Panc1 (cell line): ENCODE measurements around the gene GJB6. TPM values are rescaled to one million over a fixed set of nuclear protein-coding genes. Genes with fewer than 3 reads are reported as not detected.

Experiments used
- ATAC-seq: fragments of 200-7000 bp; cut with Tn5 transposase; 2 replicates; pipeline ENCODE4 v1.9.1; 2020; ENCODE audit warnings: mild to moderate bottlenecking, moderate library complexity
- BruUV-seq: library from RNA; stranded (reverse); fragments of 400-500 nt; replicated peaks from 2 replicates; lab custom pipeline; 2021; lab: Mats Ljungman, UMichigan
- CTCF ChIA-PET: fragments of 300-600 bp; sonication (Branson Sonifier 250); formaldehyde crosslinking; loops from one replicate; lab custom pipeline; 2022; ENCODE audit warnings: antibody characterized with exemption; lab: Charles Lee
- POLR2A ChIA-PET: fragments of 300-600 bp; sonication (Branson Sonifier 250); formaldehyde crosslinking; loops from one replicate; lab custom pipeline; 2022; ENCODE audit warnings: antibody characterized with exemption; lab: Charles Lee
- DNase-seq: peaks from one replicate; pipeline ENCODE4 v3.0.0-alpha.2; 2010; ENCODE audit warnings: low read depth, low spot score
- H3K27ac ChIP-seq: 2 replicates; pipeline ENCODE4 v1.5.1; 2011; ENCODE audit warnings: mild to moderate bottlenecking, low read length, inconsistent platforms
- H3K27me3 ChIP-seq: fragments of 200-500 bp; sonication (Bioruptor generic); 2 replicates; pipeline ENCODE4 v1.6.0; 2014; ENCODE audit warnings: low read length, inconsistent platforms; ENCODE audit not compliant: control insufficient read depth, insufficient read depth
- H3K36me3 ChIP-seq: fragments of 200-500 bp; sonication (Bioruptor generic); 2 replicates; pipeline ENCODE4 v1.5.1; 2014; ENCODE audit warnings: inconsistent platforms, mild to moderate bottlenecking, low read length, moderate library complexity; ENCODE audit not compliant: control insufficient read depth, insufficient read depth
- H3K4me1 ChIP-seq: 2 replicates; pipeline ENCODE4 v1.5.1; 2011; ENCODE audit warnings: inconsistent platforms, mild to moderate bottlenecking, low read length, moderate library complexity; ENCODE audit not compliant: control insufficient read depth, insufficient read depth
- H3K4me3 ChIP-seq, 2 experiments: 2 replicates each; pipeline ENCODE4 v1.5.1; 2011 to 2012; ENCODE audit warnings: low read depth in 2 of 2, low read length in 2 of 2, mild to moderate bottlenecking in 2 of 2, inconsistent platforms in 1 of 2, moderate library complexity in 1 of 2
- H3K9me3 ChIP-seq: fragments of 200-500 bp; sonication (Bioruptor generic); 2 replicates; pipeline ENCODE4 v1.5.1; 2014; ENCODE audit warnings: low read depth, mild to moderate bottlenecking, inconsistent platforms, low read length, moderate library complexity; ENCODE audit not compliant: control insufficient read depth, insufficient read depth
- CTCF ChIP-seq: fragments of 450-650 bp; IDR thresholded peaks from 2 replicates; pipeline ENCODE4 v1.5.1; 2017; ENCODE audit warnings: mild to moderate bottlenecking
- POLR2AphosphoS5 ChIP-seq: IDR thresholded peaks from 2 replicates; pipeline ENCODE4 v1.6.1; 2012; ENCODE audit warnings: mild to moderate bottlenecking, low read depth, low read length, moderate library complexity
- REST ChIP-seq, 2 experiments: IDR thresholded peaks; 2 replicates each; pipeline ENCODE4 v1.6.1; 2011 to 2012; ENCODE audit warnings: low read depth in 2 of 2, control low read depth in 1 of 2, low read length in 1 of 2, mild to moderate bottlenecking in 1 of 2, moderate library complexity in 1 of 2; ENCODE audit not compliant: insufficient read depth in 1 of 2
- SIN3A ChIP-seq: IDR thresholded peaks from 2 replicates; pipeline ENCODE4 v1.6.1; 2012; ENCODE audit warnings: low read depth, mild to moderate bottlenecking, low read length, moderate library complexity, borderline replicate concordance; ENCODE audit not compliant: insufficient read depth
- TCF7L2 ChIP-seq: IDR thresholded peaks from 2 replicates; pipeline ENCODE4 v1.6.1; 2011; ENCODE audit warnings: mild to moderate bottlenecking, low read depth, low read length, inconsistent platforms
- in situ Hi-C: cut with HindIII; loops from 2 replicates; pipeline ENCODE4 v1.10.0; 2016; ENCODE audit warnings: low sequenced_read_pairs, low pct_unique_long_range_greater_than_20kb
- intact Hi-C: fragments of 100-400 bp; cut with micrococcal nuclease; formaldehyde crosslinking; loops from one replicate; pipeline ENCODE4 v1.10.0; 2022; ENCODE audit not compliant: unreplicated experiment
- total RNA-seq: library from RNA; stranded (reverse); gene quantifications from one replicate; pipeline ENCODE4 v1.2.1, GENCODE V29; 2021; ENCODE audit not compliant: unreplicated experiment

The GJB6 gene
- total RNA-seq, 1 experiment from 2014 or later = 6.3 TPM

- no peak overlapping the region for H3K27ac ChIP-seq
- DNase-seq (no peak), ATAC-seq (peak; percentile 54)
- POLR2A ChIA-PET = no interaction called here
- peaks cover 3% of the 10 kb centered on the region for H3K27me3 ChIP-seq
- in situ Hi-C loops = no loop called here
- TF ChIP-seq TCF7L2 (no peak), CTCF (no peak), REST (IDR thresholded peaks at IDR 0.05; ENCODE audit: insufficient read depth in 1 of 2, low read depth in 2 of 2, low read length in 1 of 2) (no peak), POLR2AphosphoS5 (no peak), SIN3A (no peak)
- no peaks in the 10 kb centered on the region for H3K4me1 ChIP-seq
- peak overlapping the region; percentile 31 to 33 for H3K4me3 ChIP-seq
- no peaks in the 10 kb centered on the region for H3K9me3 ChIP-seq
- BruUV-seq = no TSS peak
- H3K36me3 ChIP-seq = no peaks in the 10 kb centered on the region
- CTCF ChIA-PET = interaction anchor here (0.6 kb wide), 1 partner anchor 488 kb away, joined by 3 read pairs; no protein-coding TSS in a partner anchor
- intact Hi-C loops = no loop called here
Measured at GRCh38 chr13:20232556-20233277, 598 bp upstream of the GJB6 start.

- ATAC-seq = no peak
- Histone ChIP-seq H3K4me3 (peak overlapping the region; percentile 33 to 41), H3K27me3 (peaks cover 3% of the 10 kb centered on the region), H3K36me3 (no peaks in the 10 kb centered on the region), H3K4me1 (no peaks in the 10 kb centered on the region), H3K9me3 (no peaks in the 10 kb centered on the region), H3K27ac (no peak overlapping the region)
- in situ Hi-C loops (no loop called here), intact Hi-C loops (no loop called here)
- no peak for DNase-seq
- POLR2A ChIA-PET = no interaction called here
- CTCF ChIA-PET = no interaction called here
- no TSS peak for BruUV-seq
- TF ChIP-seq CTCF (no peak), POLR2AphosphoS5 (no peak), SIN3A (no peak), REST (IDR thresholded peaks at IDR 0.05; ENCODE audit: insufficient read depth in 1 of 2, low read depth in 2 of 2, low read length in 1 of 2) (no peak), TCF7L2 (no peak)
Measured at GRCh38 chr13:20230913-20231838, 943 bp downstream of the GJB6 start.
